GM20000 (cell line): ENCODE data around the gene NCOA1.

Source experiments
- DNase-seq: peaks from one replicate; pipeline ENCODE4 v3.0.0; 2012; ENCODE audit warnings: low spot score
- CTCF ChIP-seq: IDR thresholded peaks from 2 replicates; pipeline ENCODE4 v1.5.1; 2012; ENCODE audit warnings: mild to moderate bottlenecking, control low read depth; ENCODE audit errors: extremely low read depth, missing control alignments

The NCOA1 gene

GRCh38 chr2:24682304-24682703 lies 191.2 kb downstream of the NCOA1 start:
- no peak for TF ChIP-seq CTCF
- no peak for DNase-seq

GRCh38 chr2:24683408-24683807 lies 192.4 kb downstream of the NCOA1 start:
- TF ChIP-seq CTCF: no peak
- no peak for DNase-seq

GRCh38 chr2:24690524-24690923 lies 199.5 kb downstream of the NCOA1 start:
- no peak for DNase-seq
- no peak for TF ChIP-seq CTCF

- no peak for TF ChIP-seq CTCF
- DNase-seq: no peak
These were observed 200.8 kb downstream of the NCOA1 start for GRCh38 chr2:24691806-24692205.

- TF ChIP-seq CTCF: no peak
- no peak for DNase-seq
These were observed 206.7 kb downstream of the NCOA1 start for GRCh38 chr2:24697792-24698191.

- DNase-seq: no peak
- TF ChIP-seq CTCF: no peak
These were observed 211.7 kb downstream of the NCOA1 start for GRCh38 chr2:24702800-24703199.

GRCh38 chr2:24704692-24705091 lies 213.6 kb downstream of the NCOA1 start:
- DNase-seq: no peak
- no peak for TF ChIP-seq CTCF

GRCh38 chr2:24707143-24707542 lies 216.1 kb downstream of the NCOA1 start:
- TF ChIP-seq CTCF: no peak
- DNase-seq: no peak
